GM08714 (cell line): ENCODE data around the gene CEP55.

Experiments
- H3K4me3 ChIP-seq: fragments of 200-500 bp; sonication (Bioruptor generic); 2 replicates; pipeline ENCODE4 v1.5.1; 2014; ENCODE audit warnings: mild to moderate bottlenecking, low read length, inconsistent platforms
- ZNF274 ChIP-seq: IDR thresholded peaks from 2 replicates; pipeline ENCODE4 v1.6.1; 2012; ENCODE audit warnings: mild to moderate bottlenecking, low read depth, low read length

The CEP55 gene

DNA sequence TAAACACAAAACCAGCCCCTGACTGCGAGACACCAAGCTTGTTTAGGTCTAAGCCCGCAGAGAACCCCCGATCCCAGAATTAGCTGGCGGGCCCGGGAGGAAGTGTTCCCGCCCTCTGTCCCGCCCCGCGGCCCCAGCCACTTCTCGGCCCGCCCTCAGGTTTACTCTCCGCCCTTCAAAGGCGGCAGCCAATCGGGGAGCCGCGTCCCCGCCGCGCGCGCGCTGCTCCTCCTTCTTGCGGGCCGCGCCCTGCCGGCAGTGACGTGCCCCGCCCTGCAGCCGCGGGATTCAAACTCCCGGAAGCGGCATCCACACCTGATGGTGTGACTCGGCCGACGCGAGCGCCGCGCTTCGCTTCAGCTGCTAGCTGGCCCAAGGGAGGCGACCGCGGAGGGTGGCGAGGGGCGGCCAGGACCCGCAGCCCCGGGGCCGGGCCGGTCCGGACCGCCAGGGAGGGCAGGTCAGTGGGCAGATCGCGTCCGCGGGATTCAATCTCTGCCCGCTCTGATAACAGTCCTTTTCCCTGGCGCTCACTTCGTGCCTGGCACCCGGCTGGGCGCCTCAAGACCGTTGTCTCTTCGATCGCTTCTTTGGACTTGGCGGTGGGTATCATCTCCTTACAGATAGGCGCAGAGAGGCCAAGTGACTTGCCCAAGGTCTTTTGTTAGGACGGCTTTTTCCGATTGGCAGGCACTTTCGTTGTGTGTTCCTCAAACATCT is at the start of gene CEP55:
CEP55 (plus strand) TSS at position 291 of the 720 bp plus-strand sequence. CDS start 3,440 bp downstream, outside the sequence.
- TF ChIP-seq ZNF274: no peak

DNA sequence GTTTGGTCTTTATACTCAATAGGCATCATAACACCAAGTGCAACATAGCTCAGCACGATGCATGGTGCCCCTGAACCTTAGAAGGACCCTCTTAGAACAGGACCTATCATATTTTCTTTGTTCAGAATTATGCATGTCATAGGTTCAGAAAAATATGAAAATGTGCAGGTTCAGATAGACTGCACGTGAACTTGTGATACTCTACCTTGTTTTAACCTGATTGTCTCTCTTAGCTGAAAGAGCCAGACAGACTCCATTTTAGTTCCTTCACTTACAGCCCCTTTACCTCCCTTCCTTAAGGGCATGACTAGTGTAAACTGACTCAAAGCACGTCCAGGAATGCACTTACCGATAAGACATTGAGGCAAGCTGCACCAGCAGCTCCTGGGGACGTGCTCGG is 49.4 kb upstream of the CEP55 start:
- H3K4me3 ChIP-seq: no peak overlapping the region
- TF ChIP-seq ZNF274: no peak

More for the DNA sequence above, at the start of gene CEP55:
- H3K4me3 ChIP-seq: peak within 1 kb of the TSS; percentile 96

DNA sequence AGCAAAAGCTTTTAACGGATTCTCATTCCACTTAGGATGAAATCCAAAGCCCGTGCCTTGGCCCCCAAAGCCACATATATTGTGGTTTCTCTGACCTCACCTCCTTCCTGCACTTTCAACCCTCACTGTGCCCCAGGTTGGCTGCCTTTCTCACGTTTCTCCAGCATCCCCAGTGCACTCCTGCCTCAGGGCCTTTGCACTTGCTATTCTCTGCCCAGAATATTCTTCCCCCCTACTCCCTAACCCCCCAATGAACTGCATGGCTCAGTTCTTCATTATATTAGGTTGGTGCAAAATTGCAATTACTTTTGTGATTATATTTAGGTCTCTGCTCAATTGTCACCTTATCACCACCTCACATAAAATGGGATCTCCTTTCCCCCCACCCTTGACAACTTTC is 48.4 kb upstream of the CEP55 start:
- no peak for TF ChIP-seq ZNF274
- H3K4me3 ChIP-seq: no peak overlapping the region

DNA sequence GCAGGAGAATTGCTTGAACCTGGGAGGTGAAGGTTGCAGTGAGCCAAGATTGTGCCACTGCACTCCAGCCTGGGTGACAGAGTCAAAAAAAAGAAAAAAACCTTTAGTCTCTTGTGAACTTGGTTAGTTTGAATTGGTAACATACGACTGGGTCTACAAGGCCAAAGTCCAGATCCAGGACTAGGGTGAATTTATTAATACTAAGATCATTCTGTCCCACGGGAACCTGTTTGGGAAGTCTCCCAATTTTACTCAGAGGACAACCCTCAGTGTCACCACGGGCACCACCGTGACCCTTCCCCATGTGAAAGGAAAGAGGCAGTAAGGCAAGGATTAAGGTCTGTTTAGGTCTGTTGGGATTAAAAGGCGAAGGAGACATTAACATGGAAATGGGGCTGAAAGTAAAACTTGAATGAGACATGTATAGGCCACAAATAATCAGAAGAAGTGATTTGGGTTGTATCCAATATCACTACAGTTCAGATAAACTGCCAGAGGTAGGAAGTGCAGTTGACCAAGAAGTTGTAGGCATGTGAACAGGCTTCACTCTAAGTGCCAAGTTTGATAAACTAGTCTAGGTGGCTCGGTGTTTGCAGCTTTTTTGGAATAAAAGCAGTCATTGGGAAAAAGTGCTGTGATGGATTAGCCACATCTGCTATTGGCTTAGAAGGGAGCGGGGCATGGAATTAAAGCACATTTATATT is 45.0 kb upstream of the CEP55 start:
- TF ChIP-seq ZNF274: no peak

DNA sequence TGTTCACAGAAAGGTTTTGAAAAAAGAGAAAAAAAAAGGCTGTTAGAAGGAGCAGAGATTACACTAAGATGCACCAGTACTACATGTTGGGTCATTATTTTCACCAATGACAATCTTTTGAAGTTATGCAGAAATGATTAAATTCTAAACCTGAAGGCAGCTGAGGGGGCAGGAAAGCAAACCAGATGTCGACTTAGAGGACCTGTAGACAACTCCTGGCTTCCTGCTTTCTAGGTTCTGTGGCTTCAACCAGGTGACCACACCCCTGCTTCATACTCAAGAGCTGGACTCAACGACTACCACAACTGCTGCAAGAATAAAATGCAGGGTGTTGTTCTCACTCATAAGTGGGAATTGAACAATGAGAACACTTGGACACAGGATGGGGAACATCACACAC is 44.3 kb upstream of the CEP55 start:
- TF ChIP-seq ZNF274: no peak
- no peak overlapping the region for H3K4me3 ChIP-seq

More for the DNA sequence above, 45.0 kb upstream of the CEP55 start:
- no peak overlapping the region for H3K4me3 ChIP-seq

DNA sequence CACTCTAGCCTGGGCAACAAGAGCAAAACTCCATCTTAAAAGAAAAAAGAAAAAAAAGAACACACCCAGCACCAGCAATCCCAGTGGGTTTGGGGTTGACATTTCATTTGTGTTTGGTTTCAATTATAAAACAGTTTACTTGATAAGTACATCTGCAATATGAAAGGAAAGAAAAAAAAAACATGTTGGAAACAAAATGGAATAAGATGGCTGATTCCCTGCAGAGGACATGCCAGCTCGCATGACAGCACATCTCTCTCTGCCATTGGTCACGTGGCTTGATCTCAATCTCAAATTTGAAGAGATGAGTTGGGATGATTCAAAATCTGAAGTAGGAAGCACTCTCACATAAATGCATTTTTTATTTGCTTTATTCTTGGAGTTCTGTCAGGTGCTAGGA is 42.3 kb upstream of the CEP55 start:
- TF ChIP-seq ZNF274: no peak
- H3K4me3 ChIP-seq: no peak overlapping the region

DNA sequence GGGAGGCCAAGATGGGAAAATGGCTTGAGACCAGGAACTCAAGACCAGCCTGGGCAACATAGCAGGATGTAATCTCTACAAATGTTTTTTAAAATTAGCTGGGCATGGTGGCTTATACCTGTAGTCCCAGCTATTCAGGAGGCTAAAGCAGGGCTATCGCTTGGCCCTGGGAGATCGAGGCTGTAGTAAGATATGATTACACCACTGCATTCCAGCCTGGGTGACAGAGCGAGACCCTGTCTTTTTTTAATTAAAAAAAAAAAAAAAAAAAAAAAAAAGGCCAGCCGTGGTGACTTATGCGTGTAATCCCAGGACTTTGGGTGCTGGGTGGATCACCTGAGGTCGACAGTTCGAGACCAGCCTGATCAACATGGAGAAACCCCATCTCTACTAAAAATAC is 41.7 kb upstream of the CEP55 start:
- no peak for TF ChIP-seq ZNF274
- H3K4me3 ChIP-seq: no peak overlapping the region

DNA sequence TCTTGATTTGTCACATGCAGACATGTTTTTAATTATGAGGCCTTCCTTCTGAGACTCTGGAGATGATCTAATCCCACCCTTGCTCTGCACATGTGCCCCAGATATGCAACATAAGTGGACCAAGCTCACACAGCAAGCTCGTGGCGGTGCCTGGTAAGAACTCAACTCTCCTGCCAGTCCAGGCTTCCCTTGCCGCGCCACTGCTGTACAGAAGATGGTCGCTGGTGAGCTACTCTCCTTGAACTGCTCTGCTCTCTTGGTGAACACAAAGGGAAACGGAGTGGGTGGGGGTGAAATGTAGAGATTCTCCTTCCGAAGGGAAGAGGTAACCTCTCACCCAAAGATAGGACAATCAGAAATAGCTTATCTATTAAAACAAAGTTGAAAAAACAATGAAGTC is 39.9 kb upstream of the CEP55 start:
- TF ChIP-seq ZNF274: no peak
- no peak overlapping the region for H3K4me3 ChIP-seq

DNA sequence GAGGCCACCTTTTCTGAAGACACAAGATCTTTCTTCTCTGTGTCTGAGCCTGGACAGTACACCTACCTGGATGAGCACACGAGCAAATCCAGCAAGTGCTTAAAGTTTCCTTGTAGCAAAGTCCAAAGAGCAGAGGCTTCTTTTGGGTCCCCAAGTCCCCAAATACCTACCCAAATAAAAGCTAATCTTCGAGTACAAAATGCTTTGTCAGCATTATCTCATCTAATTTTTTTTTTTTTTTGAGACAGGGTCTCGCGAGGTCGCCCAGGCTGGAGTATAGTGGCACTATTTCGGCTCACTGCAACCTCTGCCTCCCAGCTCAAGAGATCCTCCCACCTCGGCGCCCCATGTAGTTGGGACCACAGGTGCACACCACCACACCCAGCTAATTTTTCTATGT is 38.9 kb upstream of the CEP55 start:
- no peak for TF ChIP-seq ZNF274
- no peak overlapping the region for H3K4me3 ChIP-seq

DNA sequence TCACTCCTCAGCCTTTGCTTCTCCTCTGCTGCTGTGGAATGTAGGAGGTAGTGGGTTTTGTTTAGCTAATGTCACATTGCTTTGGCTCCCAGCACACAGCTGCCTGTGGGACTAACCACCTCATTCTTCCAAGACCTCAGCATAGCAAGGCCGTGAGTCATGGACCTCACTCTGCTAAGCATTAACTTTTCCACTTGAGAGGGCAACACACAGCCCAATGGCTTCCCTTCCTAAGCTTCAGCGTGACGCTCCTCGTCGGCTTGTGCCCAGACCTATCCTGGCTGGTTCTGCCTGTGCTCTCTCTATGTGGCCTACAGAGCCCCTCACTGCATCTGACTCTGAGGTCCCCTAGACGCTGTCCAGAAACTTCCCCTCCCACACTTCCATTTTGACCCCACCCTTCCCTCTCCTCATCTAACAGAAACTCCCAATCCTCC is 37.6 kb upstream of the CEP55 start:
- no peak for TF ChIP-seq ZNF274

DNA sequence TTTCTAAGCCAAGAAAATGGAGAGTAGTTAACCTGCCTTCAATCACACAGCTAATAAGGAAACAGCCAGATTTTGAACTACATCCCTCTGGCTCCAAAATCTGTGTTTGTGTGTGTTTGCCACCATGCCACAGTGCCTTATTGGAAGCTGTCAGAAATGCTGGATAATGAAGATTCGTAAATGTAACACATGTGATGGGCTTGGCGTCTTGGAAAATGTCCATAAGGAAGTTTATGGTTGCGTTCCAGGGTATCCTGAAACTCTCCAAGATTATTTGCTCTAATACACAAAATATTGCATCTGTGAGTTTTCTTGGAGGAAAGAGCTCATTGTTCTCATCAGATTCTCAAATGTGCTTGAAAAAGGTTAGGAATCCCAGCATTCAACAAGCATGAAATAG is 36.9 kb upstream of the CEP55 start:
- H3K4me3 ChIP-seq: no peak overlapping the region
- no peak for TF ChIP-seq ZNF274

More for the DNA sequence above, 37.6 kb upstream of the CEP55 start:
- H3K4me3 ChIP-seq: no peak overlapping the region

DNA sequence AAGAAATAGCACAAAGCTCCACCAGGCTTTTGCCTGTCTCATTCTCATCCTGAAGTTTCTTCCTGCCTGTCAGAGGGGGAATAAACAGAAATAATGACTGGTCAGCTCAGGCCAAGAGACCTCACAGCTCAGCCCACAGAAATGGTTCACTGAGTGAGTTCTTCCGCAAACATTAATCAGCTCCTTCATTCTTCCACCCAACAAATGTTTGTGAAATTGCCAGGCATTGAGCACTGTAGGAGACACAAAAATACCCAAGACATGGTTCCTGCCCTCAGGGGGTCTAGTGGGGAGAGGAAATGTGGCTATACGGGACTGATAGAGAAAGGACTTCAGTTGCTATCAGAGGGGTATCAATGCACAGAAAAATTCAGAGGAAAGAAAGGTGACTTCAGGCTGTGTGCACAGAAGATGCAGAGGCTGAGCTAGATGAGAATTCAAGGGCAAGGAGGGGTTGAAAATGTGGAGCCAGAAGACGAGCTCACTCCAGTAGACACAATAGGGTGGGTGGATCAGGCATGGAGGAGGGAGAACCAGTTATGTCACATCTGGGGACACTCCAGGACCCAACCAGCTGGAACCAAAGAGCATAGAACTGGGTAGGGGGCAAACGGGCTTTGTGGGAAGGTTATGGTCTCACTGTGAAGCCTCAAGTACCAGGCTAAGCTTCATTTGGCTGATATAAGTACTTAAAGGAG is 35.2 kb upstream of the CEP55 start:
- TF ChIP-seq ZNF274: no peak
- H3K4me3 ChIP-seq: no peak overlapping the region

DNA sequence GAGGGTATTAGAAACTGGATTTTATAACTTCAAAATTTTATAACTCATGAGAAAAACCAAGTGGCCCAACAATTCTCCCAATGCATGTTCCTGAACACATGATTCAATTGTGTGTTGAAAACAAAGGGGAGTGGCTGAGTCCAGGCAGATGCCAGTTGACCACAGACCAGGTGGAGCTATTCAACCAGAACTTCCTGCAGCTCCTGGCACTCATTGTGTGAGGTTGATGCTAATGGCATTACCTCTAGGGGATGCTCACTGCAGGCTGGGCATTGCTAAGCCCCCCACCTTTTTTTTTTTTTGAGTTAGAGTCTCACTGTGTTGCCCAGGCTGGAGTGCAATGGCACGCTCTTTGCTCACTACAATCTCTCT is 34.6 kb upstream of the CEP55 start:
- no peak overlapping the region for H3K4me3 ChIP-seq
- no peak for TF ChIP-seq ZNF274

DNA sequence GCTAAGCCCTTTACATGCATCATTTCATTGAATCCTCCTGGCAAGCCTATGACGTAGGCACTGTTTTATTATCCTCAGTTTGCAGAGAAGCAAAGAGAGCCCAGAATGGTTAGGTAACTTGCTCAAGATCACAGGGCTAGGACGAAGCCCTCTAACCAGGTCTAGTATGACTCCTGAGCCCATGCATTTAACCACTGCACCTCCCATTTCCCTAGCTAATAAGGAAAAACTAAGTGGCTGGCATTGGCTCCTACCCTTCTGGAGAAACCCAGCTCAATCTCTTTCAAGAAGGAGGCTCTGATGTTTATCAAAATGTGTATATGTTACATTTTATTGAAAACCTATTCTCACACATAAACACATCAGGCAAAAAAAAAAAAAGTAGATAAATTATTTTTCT is 34.0 kb upstream of the CEP55 start:
- TF ChIP-seq ZNF274: no peak
- H3K4me3 ChIP-seq: no peak overlapping the region

DNA sequence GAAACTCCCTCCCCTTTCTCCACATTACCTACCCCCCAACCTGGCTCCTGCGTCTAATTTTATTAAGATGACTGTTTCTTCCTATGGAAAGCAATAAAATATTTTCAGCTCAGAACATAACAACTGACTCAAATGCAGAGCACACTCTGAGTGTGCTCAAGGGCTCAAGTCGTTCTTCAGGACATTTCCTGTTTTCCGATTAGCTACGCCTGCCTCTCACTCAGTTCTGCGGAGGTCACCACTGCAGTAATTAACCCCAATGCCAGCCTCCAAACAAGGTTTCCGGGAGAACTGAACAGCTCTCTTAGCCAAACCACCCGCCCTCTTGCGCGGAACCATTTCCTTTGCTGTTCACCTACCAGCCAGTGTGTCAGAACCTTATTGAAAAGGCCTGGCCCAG is 33.5 kb upstream of the CEP55 start:
- H3K4me3 ChIP-seq: no peak overlapping the region
- TF ChIP-seq ZNF274: no peak
